PFSK-1 (cell line): ENCODE data around the gene GRAMD1C.

Experiments used
- POLR2AphosphoS5 ChIP-seq: IDR thresholded peaks from 2 replicates; pipeline ENCODE4 v1.6.1; 2012; ENCODE audit warnings: low read depth, mild to moderate bottlenecking, control low read depth, low read length, moderate library complexity
- SIN3A ChIP-seq: IDR thresholded peaks from 2 replicates; pipeline ENCODE4 v1.6.1; 2012; ENCODE audit warnings: mild to moderate bottlenecking, low read length, moderate library complexity, borderline replicate concordance; ENCODE audit not compliant: insufficient read depth
- TAF1 ChIP-seq: IDR thresholded peaks from 2 replicates; pipeline ENCODE4 v1.6.1; 2012; ENCODE audit warnings: low read length, control low read depth, borderline replicate concordance; ENCODE audit not compliant: insufficient read depth
- TF ChIP-seq, protein P1 (sequence below), 2 experiments: IDR thresholded peaks; 2 replicates each; pipeline versions ENCODE4 v1.6.1 to v1.8.0; 2011 to 2012; ENCODE audit warnings: low read depth in 2 of 2, low read length in 2 of 2, control low read depth in 1 of 2, inconsistent platforms in 1 of 2, mild to moderate bottlenecking in 1 of 2, moderate library complexity in 1 of 2; ENCODE audit not compliant: insufficient read depth in 1 of 2

DNA sequence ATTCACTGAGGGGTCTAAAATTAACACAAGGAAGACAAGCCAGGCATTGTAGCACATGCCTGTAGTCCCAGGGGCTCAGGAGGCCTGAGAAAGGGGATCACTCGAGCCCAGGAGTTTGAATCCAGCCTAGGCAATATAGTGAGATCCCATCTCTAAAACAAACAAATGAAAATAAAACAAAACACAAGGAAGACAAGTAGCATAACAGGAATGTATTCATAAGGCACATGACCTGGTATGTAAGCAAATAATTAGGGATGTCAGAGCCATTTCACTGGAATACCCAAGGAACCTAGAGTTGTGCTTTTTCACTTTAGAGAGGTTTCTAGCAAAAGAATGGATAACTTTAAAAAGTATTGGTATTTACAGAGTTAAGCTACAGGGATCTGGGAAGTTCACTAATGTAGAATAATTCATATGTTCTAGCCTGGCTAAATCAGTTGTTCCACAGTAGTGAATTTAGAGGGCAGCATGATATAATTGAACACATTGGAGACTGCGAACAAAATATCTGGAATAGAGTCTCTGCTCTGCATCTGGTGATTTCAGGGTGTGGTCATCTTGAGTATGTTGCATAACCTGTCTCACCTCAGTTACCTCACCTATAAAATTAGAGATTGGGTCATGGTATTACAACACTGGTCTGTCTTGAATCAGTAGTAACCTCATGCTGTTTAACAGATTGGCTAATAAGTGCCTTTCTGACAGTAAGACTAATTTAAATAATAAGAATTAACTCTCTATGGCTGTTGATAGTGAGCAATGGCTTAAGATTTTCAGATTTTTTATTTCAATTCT, 9.3 kb downstream of the GRAMD1C start:
- TF ChIP-seq, protein P1, sequence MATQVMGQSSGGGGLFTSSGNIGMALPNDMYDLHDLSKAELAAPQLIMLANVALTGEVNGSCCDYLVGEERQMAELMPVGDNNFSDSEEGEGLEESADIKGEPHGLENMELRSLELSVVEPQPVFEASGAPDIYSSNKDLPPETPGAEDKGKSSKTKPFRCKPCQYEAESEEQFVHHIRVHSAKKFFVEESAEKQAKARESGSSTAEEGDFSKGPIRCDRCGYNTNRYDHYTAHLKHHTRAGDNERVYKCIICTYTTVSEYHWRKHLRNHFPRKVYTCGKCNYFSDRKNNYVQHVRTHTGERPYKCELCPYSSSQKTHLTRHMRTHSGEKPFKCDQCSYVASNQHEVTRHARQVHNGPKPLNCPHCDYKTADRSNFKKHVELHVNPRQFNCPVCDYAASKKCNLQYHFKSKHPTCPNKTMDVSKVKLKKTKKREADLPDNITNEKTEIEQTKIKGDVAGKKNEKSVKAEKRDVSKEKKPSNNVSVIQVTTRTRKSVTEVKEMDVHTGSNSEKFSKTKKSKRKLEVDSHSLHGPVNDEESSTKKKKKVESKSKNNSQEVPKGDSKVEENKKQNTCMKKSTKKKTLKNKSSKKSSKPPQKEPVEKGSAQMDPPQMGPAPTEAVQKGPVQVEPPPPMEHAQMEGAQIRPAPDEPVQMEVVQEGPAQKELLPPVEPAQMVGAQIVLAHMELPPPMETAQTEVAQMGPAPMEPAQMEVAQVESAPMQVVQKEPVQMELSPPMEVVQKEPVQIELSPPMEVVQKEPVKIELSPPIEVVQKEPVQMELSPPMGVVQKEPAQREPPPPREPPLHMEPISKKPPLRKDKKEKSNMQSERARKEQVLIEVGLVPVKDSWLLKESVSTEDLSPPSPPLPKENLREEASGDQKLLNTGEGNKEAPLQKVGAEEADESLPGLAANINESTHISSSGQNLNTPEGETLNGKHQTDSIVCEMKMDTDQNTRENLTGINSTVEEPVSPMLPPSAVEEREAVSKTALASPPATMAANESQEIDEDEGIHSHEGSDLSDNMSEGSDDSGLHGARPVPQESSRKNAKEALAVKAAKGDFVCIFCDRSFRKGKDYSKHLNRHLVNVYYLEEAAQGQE (IDR thresholded peaks at IDR 0.05; ENCODE audit: insufficient read depth in 1 of 2, low read depth in 2 of 2, low read length in 2 of 2), result no peak
- TF ChIP-seq TAF1 (no peak), POLR2AphosphoS5 (no peak), SIN3A (no peak)
